GM10266 (cell line): ENCODE results near the gene TRABD2B.

Experiments
- DNase-seq: peaks from one replicate; pipeline ENCODE4 v3.0.0; 2012; ENCODE audit errors: extremely low spot score
- CTCF ChIP-seq: IDR thresholded peaks from 2 replicates; pipeline ENCODE4 v1.5.1; 2012; ENCODE audit warnings: mild to moderate bottlenecking, low read depth; ENCODE audit not compliant: control insufficient read depth, insufficient read depth; ENCODE audit errors: missing control alignments

Gene TRABD2B

GRCh38 chr1:47992720-47993415 is 4.3 kb downstream of the TRABD2B start:
- TF ChIP-seq CTCF = no peak
- no peak for DNase-seq

DNA sequence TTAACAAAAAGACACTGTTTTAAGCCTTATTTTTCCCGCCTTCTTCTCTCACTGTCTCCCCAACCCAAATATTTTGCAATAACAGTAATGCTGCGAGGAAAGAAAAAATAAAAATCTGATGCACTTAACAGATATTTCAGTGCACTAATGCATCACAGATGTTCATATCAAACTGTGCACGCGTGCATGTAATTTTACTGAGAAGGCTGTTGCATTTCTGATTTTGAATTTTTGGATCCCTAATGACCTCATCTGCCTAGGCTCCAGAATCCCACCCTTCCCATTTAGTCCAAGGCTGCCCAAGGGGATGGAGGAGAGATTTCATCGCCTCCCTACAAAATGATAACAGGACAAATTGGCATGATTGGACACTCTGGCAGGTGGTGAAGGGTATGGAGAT is 5.5 kb downstream of the TRABD2B start:
- DNase-seq = no peak
- no peak for TF ChIP-seq CTCF

DNA sequence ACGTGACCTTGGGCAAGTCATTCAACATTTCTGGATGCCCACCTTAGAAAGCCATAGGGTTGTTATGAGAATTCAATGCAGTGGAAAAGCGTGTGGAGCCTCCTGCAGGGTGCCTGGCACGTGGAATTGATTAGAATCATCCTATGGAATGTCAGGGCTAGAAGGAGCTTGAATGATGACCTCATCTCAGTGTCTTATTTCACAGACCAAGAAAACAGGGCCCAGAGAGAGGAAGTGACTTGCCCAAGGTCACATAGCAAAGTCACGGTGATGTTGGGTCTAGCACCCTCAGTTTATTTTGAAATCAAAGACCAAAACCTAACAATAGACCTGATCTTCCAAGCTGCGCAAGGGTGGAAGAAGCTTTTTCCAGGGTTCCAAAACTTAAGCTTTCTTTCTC is 6.0 kb downstream of the TRABD2B start:
- DNase-seq = no peak
- TF ChIP-seq CTCF = no peak

DNA sequence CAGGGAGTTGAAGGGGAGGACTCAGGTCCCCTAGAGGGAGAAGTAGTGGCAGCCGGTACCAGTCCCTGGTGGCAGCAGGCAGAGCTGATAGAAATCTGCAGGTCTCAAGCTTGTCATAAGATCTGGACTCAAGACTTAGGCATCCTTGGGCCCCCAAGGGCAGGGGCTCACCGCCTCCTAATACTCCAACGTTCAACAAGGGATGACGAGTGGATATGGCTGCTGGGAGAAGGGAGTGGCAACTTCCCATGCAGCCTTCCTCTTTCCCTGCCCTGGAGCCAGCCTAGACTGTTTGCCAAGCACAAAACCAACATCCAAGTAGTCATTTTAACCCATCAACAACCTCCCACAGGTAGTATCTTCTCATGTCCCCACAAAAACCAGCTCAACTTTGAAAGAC is 6.9 kb downstream of the TRABD2B start:
- no peak for DNase-seq
- no peak for TF ChIP-seq CTCF

DNA sequence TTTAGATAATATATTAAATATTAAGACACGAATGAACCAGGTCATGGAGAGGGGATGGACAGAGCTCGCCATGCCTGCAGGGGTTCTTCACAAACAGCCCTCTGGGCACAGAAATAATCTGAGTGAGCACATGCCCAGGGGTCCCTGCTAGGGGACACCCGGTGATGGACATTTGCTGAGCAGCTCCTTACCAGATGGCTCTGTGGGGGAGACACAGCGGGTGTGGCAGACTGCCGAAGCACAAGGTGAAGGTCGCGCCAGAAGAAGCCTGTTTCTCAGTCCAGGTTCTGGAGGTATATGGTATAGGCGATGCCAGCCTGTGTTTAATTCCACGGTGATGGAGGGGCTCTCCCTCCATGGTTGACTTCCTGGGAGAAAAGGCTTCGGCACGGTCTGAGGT is 9.6 kb downstream of the TRABD2B start:
- TF ChIP-seq CTCF = no peak
- DNase-seq = no peak

DNA sequence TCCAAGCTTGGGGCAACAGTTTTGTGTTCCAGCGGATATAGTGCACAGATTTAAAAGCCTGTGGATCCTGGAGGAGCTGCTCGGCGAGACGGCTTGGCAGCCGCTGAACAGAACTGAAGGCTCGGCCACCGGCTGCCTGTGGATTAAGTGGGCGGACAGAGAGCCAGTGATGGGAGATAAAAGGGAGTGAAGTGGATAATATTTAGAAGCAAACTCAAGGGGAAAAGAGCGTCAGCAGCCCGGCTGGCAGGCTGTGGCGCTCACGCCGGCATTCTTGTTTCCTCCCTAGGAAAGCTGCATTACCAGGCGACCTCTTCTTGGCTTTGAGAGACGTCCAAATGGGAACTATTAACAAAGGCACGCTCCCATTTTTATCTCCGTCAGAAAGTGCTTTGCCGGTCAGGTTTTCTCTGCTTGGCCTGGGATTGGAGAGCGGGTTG is 10.4 kb downstream of the TRABD2B start:
- no peak for DNase-seq
- TF ChIP-seq CTCF = no peak

- TF ChIP-seq CTCF = no peak
- DNase-seq = no peak
Measured at GRCh38 chr1:47985018-47985417, 12.2 kb downstream of the TRABD2B start.
